Smooth muscle cell (in vitro differentiated cells): Measurements from ENCODE around the gene CYB5RL. TPM values are rescaled to one million over a fixed set of nuclear protein-coding genes. Genes with fewer than 3 reads are reported as not detected.
A peak's percentile ranks its signal among the peaks of the same experiment; 100 is the strongest.

Experiments
- DNase-seq: peaks from one replicate; lab custom pipeline; 2025; ENCODE audit not compliant: unreplicated experiment; lab: John Stamatoyannopoulos, UW
- H2AFZ ChIP-seq: fragments of 200-600 bp; sonication (generic); 2 replicates; pipeline ENCODE4 v1.6.0; 2016; ENCODE audit warnings: antibody characterized with exemption, low read depth, mild to moderate bottlenecking
- H3F3A ChIP-seq: fragments of 200-600 bp; sonication (generic); 2 replicates; pipeline ENCODE4 v1.6.0; 2017; ENCODE audit warnings: antibody characterized with exemption, low read depth
- H3K27ac ChIP-seq: fragments of 200-600 bp; sonication (generic); 2 replicates; pipeline ENCODE4 v1.5.1; 2016; ENCODE audit warnings: low read depth, mild to moderate bottlenecking
- H3K27me3 ChIP-seq: fragments of 200-600 bp; sonication (generic); 2 replicates; pipeline ENCODE4 v1.6.1; 2016; ENCODE audit warnings: low read depth, mild to moderate bottlenecking
- H3K36me3 ChIP-seq: fragments of 200-600 bp; sonication (generic); 2 replicates; pipeline ENCODE4 v1.5.1; 2016; ENCODE audit warnings: low read depth
- H3K4me1 ChIP-seq: fragments of 200-600 bp; sonication (generic); 2 replicates; pipeline ENCODE4 v1.5.1; 2016; ENCODE audit warnings: low read depth
- H3K4me2 ChIP-seq: fragments of 200-600 bp; sonication (generic); 2 replicates; pipeline ENCODE4 v1.6.0; 2016; ENCODE audit warnings: mild to moderate bottlenecking
- H3K4me3 ChIP-seq: fragments of 200-600 bp; sonication (generic); 2 replicates; pipeline ENCODE4 v1.5.1; 2016; ENCODE audit warnings: mild to moderate bottlenecking
- H3K79me2 ChIP-seq: fragments of 200-600 bp; sonication (generic); 2 replicates; pipeline ENCODE4 v1.6.0; 2016; ENCODE audit warnings: low read depth, mild to moderate bottlenecking
- H3K9ac ChIP-seq: fragments of 200-600 bp; sonication (generic); 2 replicates; pipeline ENCODE4 v1.6.0; 2016; ENCODE audit warnings: low read depth
- H3K9me3 ChIP-seq: fragments of 200-600 bp; sonication (generic); replicated peaks from 2 replicates; pipeline ENCODE4 v1.5.1; 2016; ENCODE audit warnings: low read depth
- H4K20me1 ChIP-seq: fragments of 200-600 bp; sonication (generic); 2 replicates; pipeline ENCODE4 v1.6.0; 2016; ENCODE audit warnings: low read depth
- CTCF ChIP-seq: fragments of 200-600 bp; sonication (generic); IDR thresholded peaks from 2 replicates; pipeline ENCODE4 v1.5.1; 2017; ENCODE audit warnings: borderline replicate concordance, mild to moderate bottlenecking, antibody characterized with exemption; ENCODE audit not compliant: insufficient read depth, poor library complexity, severe bottlenecking
- WGBS: methylation state at CpG from one replicate; pipeline ENCODE4 v1.1.7; 2016; ENCODE audit warnings: low lambda C conversion rate; 5-methylcytosine and 5-hydroxymethylcytosine counted together
- polyA plus RNA-seq: library from polyadenylated mRNA; unstranded; fragments of >200 nt; fragmentation: Nextera tagmentation; extraction: Ambion mirVana; gene quantifications from 2 replicates; pipeline ENCODE4 v1.2.1, GENCODE V29; 2016
- total RNA-seq: library from RNA; depleted of rRNA; stranded (reverse); fragments of >200 nt; gene quantifications from 2 replicates; pipeline ENCODE4 v1.2.3, GENCODE V29; 2014

CYB5RL gene
- total and polyA plus RNA-seq, 2 experiments from 2014 or later = 1.5 to 3.8 TPM

- H2AFZ ChIP-seq = peak overlapping the region; percentile 10
- no peaks in the 10 kb centered on the region for H3K79me2 ChIP-seq
- no peak overlapping the region for H3K27ac ChIP-seq
- H3K36me3 ChIP-seq = no peaks in the 10 kb centered on the region
- no peaks in the 10 kb centered on the region for H3K9me3 ChIP-seq
- peaks cover 3% of the 10 kb centered on the region for H3K4me1 ChIP-seq
- no peaks in the 10 kb centered on the region for H4K20me1 ChIP-seq
- no peak for DNase-seq
- 64% methylated on average over 19 of the region's 19 CpGs for WGBS
- H3K27me3 ChIP-seq = no peaks in the 10 kb centered on the region
- H3K4me2 ChIP-seq = peak overlapping the region; percentile 59
- no peak overlapping the region for H3K4me3 ChIP-seq
- TF ChIP-seq CTCF = no peak
- H3F3A ChIP-seq = no peaks in the 10 kb centered on the region
- H3K9ac ChIP-seq = no peak overlapping the region
Observed at GRCh38 chr1:54153535-54154439, 46.0 kb downstream of the CYB5RL start.

DNA sequence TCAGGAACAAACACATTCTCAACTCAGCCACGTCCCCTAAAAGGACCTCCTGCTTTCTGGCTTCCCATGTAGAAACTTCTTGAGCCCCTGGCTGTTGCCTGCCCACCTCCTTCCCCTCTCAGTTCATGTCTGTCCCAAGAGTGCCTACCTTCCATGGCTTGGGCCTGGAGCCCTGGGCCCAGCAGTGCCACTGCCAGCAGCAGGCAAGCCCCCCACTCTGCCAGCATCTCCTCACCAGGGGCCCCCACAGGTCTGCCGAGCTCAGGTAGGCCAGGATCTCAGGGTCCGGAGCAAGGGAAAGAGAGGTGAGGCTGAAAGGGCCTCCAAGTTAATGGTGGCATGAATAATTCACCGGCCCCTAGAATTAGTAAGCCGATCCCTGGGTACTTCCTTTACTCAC, 47.1 kb downstream of the CYB5RL start, which contains the start of gene CDCP2:
CDCP2 (minus strand) TSS at position 305 of the 400 bp plus-strand sequence; CDS start at position 227, 78 bp downstream.
- no peak for TF ChIP-seq CTCF
- H3K4me2 ChIP-seq = peak within 1 kb of the TSS; percentile 59
- H3F3A ChIP-seq = no peaks in the 10 kb centered on the region
- H3K9ac ChIP-seq = no peak within 1 kb of the TSS
- H3K36me3 ChIP-seq = no peaks in the 10 kb centered on the region
- H3K4me1 ChIP-seq = peaks cover 3% of the 10 kb centered on the region
- H3K4me3 ChIP-seq = no peak within 1 kb of the TSS
- H3K27ac ChIP-seq = no peak within 1 kb of the TSS
- H3K27me3 ChIP-seq = no peaks in the 10 kb centered on the region
- H3K9me3 ChIP-seq = no peaks in the 10 kb centered on the region
- no peak for DNase-seq
- WGBS = 95% methylated on average over 5 of the region's 5 CpGs
- no peaks in the 10 kb centered on the region for H3K79me2 ChIP-seq
- H2AFZ ChIP-seq = peak within 1 kb of the TSS; percentile 10
- H4K20me1 ChIP-seq = no peaks in the 10 kb centered on the region

DNA sequence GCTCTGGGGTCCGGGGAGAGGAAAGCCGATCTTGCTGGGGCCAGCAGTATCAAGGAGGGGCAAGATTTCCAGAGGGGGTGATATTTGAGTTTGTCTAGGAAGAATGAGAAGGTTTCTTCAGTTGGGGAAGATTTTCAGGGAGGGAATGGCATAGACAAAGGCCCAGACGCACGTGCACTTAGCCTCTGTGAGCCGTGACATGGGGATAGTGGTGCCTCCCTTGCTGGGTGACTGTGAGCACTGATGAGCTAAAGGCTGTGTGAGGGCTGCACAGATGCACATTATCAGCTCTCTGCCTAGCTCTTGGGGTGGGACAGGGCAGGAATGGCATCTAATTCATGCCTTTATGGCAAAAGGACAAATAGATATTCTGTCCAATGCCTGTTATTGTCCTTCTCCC, 48.8 kb downstream of the CYB5RL start:
- TF ChIP-seq CTCF = no peak
- no peak overlapping the region for H3K27ac ChIP-seq
- 84% methylated on average over 5 of the region's 5 CpGs for WGBS

More for the DNA sequence above, 48.8 kb downstream of the CYB5RL start:
- Histone ChIP-seq H3K4me3 (no peak overlapping the region), H3K9ac (no peak overlapping the region), H3K36me3 (no peaks in the 10 kb centered on the region), H3F3A (no peaks in the 10 kb centered on the region), H3K79me2 (no peaks in the 10 kb centered on the region), H2AFZ (no peak overlapping the region), H4K20me1 (no peaks in the 10 kb centered on the region), H3K4me1 (peaks cover 3% of the 10 kb centered on the region), H3K27me3 (no peaks in the 10 kb centered on the region), H3K9me3 (no peaks in the 10 kb centered on the region), H3K4me2 (no peak overlapping the region)
- DNase-seq = no peak

Other genes with a start within 250 kb of the CYB5RL start
- gene LDLRAD1, start 181.8 kb downstream of the CYB5RL start, total RNA-seq = not detected in 2 replicates
- gene LDLRAD1, start 181.8 kb downstream of the CYB5RL start, polyA plus RNA-seq = not detected in 2 replicates
- gene TMEM59, start 146.8 kb downstream of the CYB5RL start, total RNA-seq = 358 and 402 TPM in 2 replicates
- 427 and 444 TPM in 2 replicates for gene TMEM59, start 146.8 kb downstream of the CYB5RL start, polyA plus RNA-seq
- 2.1 and 4.9 TPM in 2 replicates for gene TCEANC2, start 146.4 kb downstream of the CYB5RL start, total RNA-seq
- gene TCEANC2, start 146.4 kb downstream of the CYB5RL start, polyA plus RNA-seq = 2.3 and 4.6 TPM in 2 replicates
- not detected in 2 replicates for gene CDCP2, start 47.0 kb downstream of the CYB5RL start, total RNA-seq
- not detected in 2 replicates for gene CDCP2, start 47.0 kb downstream of the CYB5RL start, polyA plus RNA-seq
- gene MRPL37, start 137 bp upstream of the CYB5RL start, total RNA-seq = 70.9 and 85.5 TPM in 2 replicates
- gene MRPL37, start 137 bp upstream of the CYB5RL start, polyA plus RNA-seq = 96.4 and 100.0 TPM in 2 replicates
- gene SSBP3, start 206.4 kb upstream of the CYB5RL start, total RNA-seq = 30.1 and 42.3 TPM in 2 replicates
- 23.6 and 26.5 TPM in 2 replicates for gene SSBP3, start 206.4 kb upstream of the CYB5RL start, polyA plus RNA-seq